ENCODE data around the gene ACP1.

The ACP1 gene

DNA sequence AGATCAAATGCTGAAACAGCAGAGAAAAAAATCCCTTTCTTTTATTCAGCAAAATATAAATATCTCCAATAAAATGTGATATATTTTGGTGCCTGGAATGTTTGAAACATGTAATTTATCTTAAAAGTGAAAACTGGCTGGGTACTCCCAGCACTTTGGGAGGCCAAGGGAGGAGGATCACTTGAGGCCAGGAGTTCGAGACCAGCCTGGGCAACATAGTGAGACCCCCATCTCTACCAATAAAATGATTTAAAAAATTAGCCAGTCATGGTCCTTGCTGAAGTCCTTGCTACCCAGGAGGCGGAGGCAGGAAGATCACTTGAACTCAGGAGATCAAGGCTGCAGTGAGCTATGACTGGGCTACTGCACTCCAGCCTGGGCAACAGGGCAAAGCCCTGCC lies 9.6 kb upstream of the ACP1 start:
- Histone ChIP-seq H3K27ac (ENCODE audit: low read length) (no peak overlapping the region), H3K36me3 (ENCODE audit: control insufficient read depth in 2 of 2, insufficient read depth in 2 of 2, low read length in 2 of 2) (peaks cover 0 to 5% of the 10 kb centered on the region in 2 donors), H3K4me1 (ENCODE audit: control insufficient read depth, insufficient read depth, low read length) (no peaks in the 10 kb centered on the region), H3K9ac (ENCODE audit: low read length in 2 of 2) (no peak overlapping the region), H3K27me3 (ENCODE audit: control insufficient read depth in 1 of 2, insufficient read depth in 2 of 2, low read length in 2 of 2) (no peaks in the 10 kb centered on the region), H3K9me3 (ENCODE audit: control insufficient read depth in 2 of 2, low read length in 2 of 2) (peaks cover 0 to under 1% of the 10 kb centered on the region in 2 donors), H3K4me3 (ENCODE audit: low read length in 2 of 2) (no peak overlapping the region)

DNA sequence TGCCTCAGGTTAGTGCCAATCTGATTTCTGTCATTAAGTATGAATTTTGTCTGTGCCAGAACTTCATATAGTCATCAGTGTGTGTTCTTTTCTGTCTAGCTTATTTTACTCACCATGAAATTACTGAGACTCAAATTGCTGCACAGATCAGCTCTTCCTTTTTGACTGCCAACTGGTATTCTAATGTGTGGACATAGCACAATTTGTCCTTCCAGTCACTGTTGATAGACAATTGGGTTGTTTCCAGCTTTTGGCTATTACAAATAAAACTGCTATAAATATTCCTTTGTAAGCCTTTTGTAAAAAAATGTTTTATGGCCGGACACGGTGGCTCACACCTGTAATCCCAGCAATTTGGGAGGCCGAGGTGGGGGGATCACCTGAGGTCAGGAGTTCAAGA lies 8.7 kb upstream of the ACP1 start:
- no peak overlapping the region for H3K9ac ChIP-seq (ENCODE audit: low read length in 2 of 2)
- H3K9me3 ChIP-seq (ENCODE audit: control insufficient read depth in 2 of 2, low read length in 2 of 2), result peaks cover 2 to 7% of the 10 kb centered on the region in 2 donors
- no peak overlapping the region for H3K27ac ChIP-seq (ENCODE audit: low read length)
- no peaks in the 10 kb centered on the region for H3K4me1 ChIP-seq (ENCODE audit: control insufficient read depth, insufficient read depth, low read length)
- no peaks in the 10 kb centered on the region for H3K27me3 ChIP-seq (ENCODE audit: control insufficient read depth in 1 of 2, insufficient read depth in 2 of 2, low read length in 2 of 2)
- no peak overlapping the region for H3K4me3 ChIP-seq (ENCODE audit: low read length in 2 of 2)
- H3K36me3 ChIP-seq (ENCODE audit: control insufficient read depth in 2 of 2, insufficient read depth in 2 of 2, low read length in 2 of 2), result peaks cover 0 to 4% of the 10 kb centered on the region in 2 donors

DNA sequence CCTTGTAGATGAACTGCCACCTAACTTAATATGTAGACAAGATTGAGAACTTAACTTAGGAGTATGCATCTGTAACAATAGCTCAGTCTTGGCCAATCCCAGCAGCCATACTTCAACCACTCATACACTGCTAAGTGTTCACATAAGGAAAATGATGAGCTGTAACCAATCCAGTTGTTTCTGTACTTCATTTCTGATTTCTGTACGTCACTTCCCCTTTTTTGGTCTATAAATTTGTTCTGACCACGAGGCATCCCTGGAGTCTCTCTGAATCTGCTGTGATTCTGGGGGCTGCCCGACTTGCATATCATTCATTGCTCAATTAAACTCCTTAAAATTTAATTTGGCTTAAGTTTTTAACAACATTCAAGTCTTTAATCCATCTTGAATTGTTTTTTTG lies 7.3 kb upstream of the ACP1 start:
- peaks cover 2 to 7% of the 10 kb centered on the region in 2 donors for H3K9me3 ChIP-seq (ENCODE audit: control insufficient read depth in 2 of 2, low read length in 2 of 2)
- H3K27me3 ChIP-seq (ENCODE audit: control insufficient read depth in 1 of 2, insufficient read depth in 2 of 2, low read length in 2 of 2), result no peaks in the 10 kb centered on the region
- H3K27ac ChIP-seq (ENCODE audit: low read length), result no peak overlapping the region
- H3K4me3 ChIP-seq (ENCODE audit: low read length in 2 of 2), result no peak overlapping the region
- H3K9ac ChIP-seq (ENCODE audit: low read length in 2 of 2), result no peak overlapping the region
- peaks cover 0 to 2% of the 10 kb centered on the region in 2 donors for H3K36me3 ChIP-seq (ENCODE audit: control insufficient read depth in 2 of 2, insufficient read depth in 2 of 2, low read length in 2 of 2)
- no peaks in the 10 kb centered on the region for H3K4me1 ChIP-seq (ENCODE audit: control insufficient read depth, insufficient read depth, low read length)

DNA sequence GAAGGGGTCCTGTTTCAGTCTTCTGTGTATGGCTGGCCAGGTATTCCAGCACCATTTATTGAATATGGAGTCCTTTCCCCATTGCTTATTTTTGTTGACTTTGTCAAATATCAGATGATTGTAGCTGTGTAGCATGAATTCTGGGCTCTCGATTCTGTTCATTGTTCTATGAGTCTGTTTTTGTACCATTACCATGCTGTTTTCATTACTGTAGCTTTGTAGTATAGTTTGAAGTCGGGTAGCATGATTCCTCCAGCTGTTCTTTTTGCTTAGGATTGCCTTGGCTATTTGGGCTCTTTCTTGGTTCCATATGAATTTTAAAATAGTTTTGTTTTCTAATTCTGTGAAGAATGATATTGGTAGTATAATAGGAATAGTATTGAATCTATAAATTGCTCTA lies 6.9 kb upstream of the ACP1 start:
- H3K27me3 ChIP-seq (ENCODE audit: control insufficient read depth in 1 of 2, insufficient read depth in 2 of 2, low read length in 2 of 2), result no peaks in the 10 kb centered on the region
- no peak overlapping the region for H3K4me3 ChIP-seq (ENCODE audit: low read length in 2 of 2)
- no peak overlapping the region for H3K9ac ChIP-seq (ENCODE audit: low read length in 2 of 2)
- H3K4me1 ChIP-seq (ENCODE audit: control insufficient read depth, insufficient read depth, low read length), result no peaks in the 10 kb centered on the region
- H3K27ac ChIP-seq (ENCODE audit: low read length), result no peak overlapping the region
- peaks cover 0 to 2% of the 10 kb centered on the region in 2 donors for H3K36me3 ChIP-seq (ENCODE audit: control insufficient read depth in 2 of 2, insufficient read depth in 2 of 2, low read length in 2 of 2)
- peaks cover 2 to 7% of the 10 kb centered on the region in 2 donors for H3K9me3 ChIP-seq (ENCODE audit: control insufficient read depth in 2 of 2, low read length in 2 of 2)

DNA sequence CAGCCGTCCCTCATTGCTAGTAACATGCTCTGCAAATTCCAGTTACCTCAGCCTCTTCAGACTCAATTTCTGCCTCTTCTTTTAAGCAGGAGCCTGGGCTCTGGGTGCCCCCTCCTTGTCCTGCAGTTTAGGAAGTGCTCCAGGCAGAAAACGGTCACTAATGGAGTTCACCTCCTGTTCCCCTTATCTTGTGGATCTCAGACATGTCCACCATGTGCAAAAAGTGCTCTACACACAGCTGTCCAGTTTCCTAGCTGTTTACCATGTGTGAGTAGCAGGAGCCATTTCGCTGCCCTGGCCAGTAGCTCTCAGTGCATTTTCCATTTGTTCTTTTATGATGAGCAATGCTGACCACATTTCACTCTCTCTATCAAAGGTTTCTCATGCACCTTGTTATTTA lies 5.8 kb upstream of the ACP1 start:
- H3K9me3 ChIP-seq (ENCODE audit: control insufficient read depth in 2 of 2, low read length in 2 of 2), result peaks cover 2 to 7% of the 10 kb centered on the region in 2 donors
- H3K4me3 ChIP-seq (ENCODE audit: low read length in 2 of 2), result no peak overlapping the region
- H3K4me1 ChIP-seq (ENCODE audit: control insufficient read depth, insufficient read depth, low read length), result peaks cover 8% of the 10 kb centered on the region
- no peak overlapping the region for H3K27ac ChIP-seq (ENCODE audit: low read length)
- no peak overlapping the region for H3K9ac ChIP-seq (ENCODE audit: low read length in 2 of 2)
- H3K36me3 ChIP-seq (ENCODE audit: control insufficient read depth in 2 of 2, insufficient read depth in 2 of 2, low read length in 2 of 2), result peaks cover 0 to 2% of the 10 kb centered on the region in 2 donors
- no peaks in the 10 kb centered on the region for H3K27me3 ChIP-seq (ENCODE audit: control insufficient read depth in 1 of 2, insufficient read depth in 2 of 2, low read length in 2 of 2)

DNA sequence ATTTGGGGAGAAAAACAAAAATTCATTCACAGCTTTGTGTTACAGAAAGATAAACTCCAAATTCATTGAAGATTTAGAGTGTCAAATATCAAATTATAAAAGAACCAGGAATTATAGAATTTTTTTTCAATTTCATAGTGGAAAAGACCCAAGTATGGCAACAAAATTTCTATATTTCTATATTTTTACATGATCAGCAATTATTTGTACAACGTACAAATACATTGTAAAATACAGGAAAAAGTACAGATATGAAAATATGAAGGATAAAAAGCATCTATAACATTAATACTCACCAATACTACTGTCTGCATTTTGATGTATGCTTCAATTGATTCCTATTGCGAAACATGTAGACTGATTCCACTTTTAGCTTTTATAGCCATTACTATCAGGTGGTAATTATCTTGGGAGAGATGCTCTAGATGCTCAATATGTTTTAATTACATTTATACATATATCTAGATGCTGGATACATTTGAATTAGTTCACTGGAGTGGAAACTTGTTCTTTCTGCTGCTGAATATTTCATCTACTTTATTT lies 4.9 kb upstream of the ACP1 start:
- Histone ChIP-seq H3K4me3 (ENCODE audit: low read length in 2 of 2) (no peak overlapping the region), H3K27me3 (ENCODE audit: control insufficient read depth in 1 of 2, insufficient read depth in 2 of 2, low read length in 2 of 2) (no peaks in the 10 kb centered on the region), H3K9ac (ENCODE audit: low read length in 2 of 2) (no peak overlapping the region), H3K27ac (ENCODE audit: low read length) (no peak overlapping the region), H3K36me3 (ENCODE audit: control insufficient read depth in 2 of 2, insufficient read depth in 2 of 2, low read length in 2 of 2) (peaks cover 0 to 2% of the 10 kb centered on the region in 2 donors), H3K4me1 (ENCODE audit: control insufficient read depth, insufficient read depth, low read length) (peaks cover 9% of the 10 kb centered on the region), H3K9me3 (ENCODE audit: control insufficient read depth in 2 of 2, low read length in 2 of 2) (peaks cover 2 to 7% of the 10 kb centered on the region in 2 donors)

DNA sequence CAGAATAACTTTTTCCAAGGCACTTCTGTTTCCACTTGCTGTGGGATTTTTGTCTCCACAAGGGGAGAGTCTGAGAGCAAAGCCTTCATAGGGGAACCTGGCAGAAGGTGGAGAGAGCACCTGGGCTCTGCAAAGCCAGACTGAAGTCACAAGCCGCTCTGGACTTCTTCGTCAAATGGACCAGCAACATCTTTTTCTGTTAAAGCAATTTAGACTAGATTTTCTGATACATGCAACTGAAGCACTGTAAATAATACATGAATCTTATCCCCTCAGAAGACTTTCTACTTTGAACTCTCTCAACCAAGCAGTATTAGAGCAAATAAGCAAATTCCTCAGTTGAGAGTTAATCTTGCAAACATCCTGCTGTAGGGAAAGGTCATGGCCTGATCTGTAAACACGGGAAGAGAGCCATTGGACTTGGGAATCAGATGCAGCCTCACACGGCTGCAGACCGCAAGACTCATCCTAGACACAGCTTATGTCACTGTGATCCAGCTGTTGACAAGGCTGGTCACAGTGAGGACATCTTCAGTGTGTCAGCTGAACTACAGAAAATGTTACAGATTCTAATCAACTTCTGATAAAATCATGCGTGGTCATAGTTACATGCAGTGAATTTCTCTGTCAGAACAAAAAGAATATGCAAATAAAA lies 4.1 kb upstream of the ACP1 start:
- Histone ChIP-seq H3K9me3 (ENCODE audit: control insufficient read depth in 2 of 2, low read length in 2 of 2) (peaks cover 2 to 7% of the 10 kb centered on the region in 2 donors), H3K4me3 (ENCODE audit: low read length in 2 of 2) (no peak overlapping the region), H3K36me3 (ENCODE audit: control insufficient read depth in 2 of 2, insufficient read depth in 2 of 2, low read length in 2 of 2) (peaks cover 0 to 2% of the 10 kb centered on the region in 2 donors), H3K27ac (ENCODE audit: low read length) (no peak overlapping the region), H3K27me3 (ENCODE audit: control insufficient read depth in 1 of 2, insufficient read depth in 2 of 2, low read length in 2 of 2) (no peaks in the 10 kb centered on the region), H3K4me1 (ENCODE audit: control insufficient read depth, insufficient read depth, low read length) (peaks cover 13% of the 10 kb centered on the region), H3K9ac (ENCODE audit: low read length in 2 of 2) (no peak overlapping the region)

DNA sequence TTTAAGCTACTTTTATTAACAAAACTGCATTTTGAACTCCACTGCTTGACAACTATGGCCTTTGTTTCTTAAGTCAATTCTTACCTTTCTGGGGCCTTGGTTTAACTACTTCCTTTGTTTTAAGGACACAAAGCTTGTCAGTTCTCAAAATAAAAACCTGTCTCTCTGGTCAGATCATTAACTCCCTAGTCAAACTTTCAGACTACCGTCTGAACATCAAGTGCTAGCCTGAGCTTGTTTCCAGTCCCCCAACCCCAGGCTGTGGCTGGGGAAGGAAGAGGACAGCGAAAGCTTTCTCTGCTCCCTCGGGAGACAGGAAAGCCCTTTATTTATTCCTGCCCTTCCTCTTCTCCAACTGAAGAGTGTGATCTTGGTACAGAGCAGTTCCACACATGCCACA lies 2.6 kb upstream of the ACP1 start:
- Histone ChIP-seq H3K27ac (ENCODE audit: low read length) (no peak overlapping the region), H3K4me3 (ENCODE audit: low read length in 2 of 2) (no peak overlapping the region), H3K9me3 (ENCODE audit: control insufficient read depth in 2 of 2, low read length in 2 of 2) (peaks cover 2 to 7% of the 10 kb centered on the region in 2 donors), H3K27me3 (ENCODE audit: control insufficient read depth in 1 of 2, insufficient read depth in 2 of 2, low read length in 2 of 2) (no peaks in the 10 kb centered on the region), H3K9ac (ENCODE audit: low read length in 2 of 2) (no peak overlapping the region), H3K4me1 (ENCODE audit: control insufficient read depth, insufficient read depth, low read length) (peaks cover 15% of the 10 kb centered on the region), H3K36me3 (ENCODE audit: control insufficient read depth in 2 of 2, insufficient read depth in 2 of 2, low read length in 2 of 2) (peaks cover 0 to 2% of the 10 kb centered on the region in 2 donors)

DNA sequence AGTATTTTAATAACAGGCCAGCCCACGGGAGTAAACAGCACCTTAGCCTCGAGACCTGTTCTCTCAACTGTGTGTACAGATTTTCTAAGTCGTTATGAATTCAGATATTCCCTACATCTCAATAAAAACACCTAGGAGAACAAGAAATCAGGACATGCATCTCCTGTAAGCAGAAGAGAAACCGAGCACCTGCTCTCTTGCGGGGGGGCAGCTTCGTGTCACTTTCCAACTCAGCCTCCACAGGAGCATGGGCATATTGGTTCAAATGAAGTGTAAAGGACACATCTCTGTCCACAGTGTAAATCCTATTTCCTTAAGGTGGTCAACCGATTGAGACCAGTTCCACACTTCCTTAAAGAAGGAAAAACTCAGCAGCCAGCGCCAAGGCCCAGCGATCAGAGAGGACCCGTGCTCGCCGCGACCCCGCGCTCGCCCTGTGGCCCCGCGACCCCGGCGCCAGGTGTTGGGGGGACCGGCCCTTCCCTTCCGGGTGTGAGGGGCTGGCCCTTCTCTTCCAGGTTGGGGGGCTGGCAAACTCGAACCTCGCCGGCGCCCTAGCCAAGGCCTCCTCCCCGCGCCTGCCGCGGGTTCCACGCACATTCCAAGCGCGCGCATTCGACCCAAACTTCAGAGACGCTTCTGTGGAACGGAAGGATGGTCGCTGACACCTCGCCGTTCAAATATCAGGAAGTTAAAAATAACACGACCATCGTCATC lies 1.6 kb upstream of the ACP1 start:
- Histone ChIP-seq H3K27me3 (ENCODE audit: control insufficient read depth in 1 of 2, insufficient read depth in 2 of 2, low read length in 2 of 2) (no peaks in the 10 kb centered on the region), H3K9me3 (ENCODE audit: control insufficient read depth in 2 of 2, low read length in 2 of 2) (peaks cover 2 to 7% of the 10 kb centered on the region in 2 donors), H3K4me3 (ENCODE audit: low read length in 2 of 2) (peak overlapping the region; percentile 90 to 95), H3K9ac (ENCODE audit: low read length in 2 of 2) (peak overlapping the region; percentile 42 to 63), H3K27ac (ENCODE audit: low read length) (no peak overlapping the region), H3K36me3 (ENCODE audit: control insufficient read depth in 2 of 2, insufficient read depth in 2 of 2, low read length in 2 of 2) (peaks cover 0 to 2% of the 10 kb centered on the region in 2 donors), H3K4me1 (ENCODE audit: control insufficient read depth, insufficient read depth, low read length) (peaks cover 16% of the 10 kb centered on the region)

DNA sequence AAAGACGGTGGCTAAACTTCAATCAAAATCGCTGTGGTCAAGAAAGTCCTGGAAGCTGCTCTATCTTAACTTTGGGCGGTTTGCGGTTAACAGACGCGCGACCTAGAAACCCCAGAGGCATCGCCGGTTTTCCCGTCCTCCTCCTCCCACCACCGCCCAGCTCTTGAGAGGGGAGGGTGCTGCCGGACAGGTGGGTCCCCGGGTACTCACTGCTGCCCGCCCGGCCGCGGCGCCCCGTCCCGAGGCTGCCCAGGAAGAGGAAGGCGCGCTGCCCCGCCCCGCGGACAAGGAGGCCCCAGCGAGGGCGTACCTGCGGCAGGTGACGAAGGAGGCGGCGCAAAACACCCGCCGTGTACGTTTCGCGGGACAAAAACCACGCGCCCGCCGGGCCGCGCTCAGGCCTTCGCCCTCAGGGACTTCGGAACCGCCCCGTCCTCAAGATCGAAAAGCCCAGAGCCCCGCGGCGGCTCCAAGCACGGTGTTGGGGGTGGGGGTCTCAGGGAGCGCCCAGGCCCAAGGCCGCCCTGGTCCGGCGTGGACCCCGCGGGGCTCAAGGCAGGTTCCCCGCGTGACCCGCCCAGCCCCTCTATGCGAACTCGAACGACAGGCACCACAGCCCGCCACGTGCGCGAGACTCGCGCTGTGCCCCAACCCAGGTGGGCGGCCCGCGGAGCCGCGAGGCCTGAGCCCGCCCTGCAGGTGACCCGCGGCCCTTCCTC lies 814 bp upstream of the ACP1 start, which contains the start of gene SH3YL1:
Gene SH3YL1, minus strand, starts transcription at position 259 of the 719 bp plus-strand sequence. Its CDS starts 48 bp downstream, at position 211.
- H3K36me3 ChIP-seq (ENCODE audit: control insufficient read depth in 2 of 2, insufficient read depth in 2 of 2, low read length in 2 of 2), result peaks cover 0 to 1% of the 10 kb centered on the region in 2 donors
- H3K9ac ChIP-seq (ENCODE audit: low read length in 2 of 2), result peak within 1 kb of the TSS; percentile 75 to 95
- peaks cover 16% of the 10 kb centered on the region for H3K4me1 ChIP-seq (ENCODE audit: control insufficient read depth, insufficient read depth, low read length)
- H3K9me3 ChIP-seq (ENCODE audit: control insufficient read depth in 2 of 2, low read length in 2 of 2), result peaks cover 2 to 7% of the 10 kb centered on the region in 2 donors
- H3K27ac ChIP-seq (ENCODE audit: low read length), result peak within 1 kb of the TSS; percentile 58
- peak within 1 kb of the TSS; percentile 90 to 95 for H3K4me3 ChIP-seq (ENCODE audit: low read length in 2 of 2)
- H3K27me3 ChIP-seq (ENCODE audit: control insufficient read depth in 1 of 2, insufficient read depth in 2 of 2, low read length in 2 of 2), result no peaks in the 10 kb centered on the region

Data from stomach smooth muscle (tissue), 2 donors.